ENCODE results near the gene CENPV. TPM values are rescaled to one million over a fixed set of nuclear protein-coding genes. Genes with fewer than 3 reads are reported as not detected.

CENPV gene
- total and polyA plus RNA-seq, 2 donors (not counting 3 experiments of a cell fraction or from before 2014, with no cell fraction given), result 38.2 to 41.6 TPM

GRCh38 chr17:16381496-16381820 is 28.2 kb upstream of the CENPV start:
- intact Hi-C loops (cut with micrococcal nuclease) (loop anchor here (1.0 kb wide), 1 partner anchor 58 kb away; no protein-coding TSS in a partner anchor), dilution Hi-C loops (cut with MboI; ENCODE audit: extremely low pct_ligation_motif_present, low sequenced_read_pairs) (no loop called here)
- FAIRE-seq, result no peak
- H3K27me3 ChIP-seq (ENCODE audit: control insufficient read depth in 2 of 2, insufficient read depth in 2 of 2, low read length in 2 of 2), result no peaks in the 10 kb centered on the region
- no TSS peak for BruUV-seq (replicated peaks)
- H3K4me3 ChIP-seq (replicated peaks in 1 of 3; ENCODE audit: insufficient read depth in 1 of 3, low read depth in 1 of 3, low read length in 3 of 3), result peak overlapping the region; percentile 65 to 90 (median 88)
- POLR2A ChIA-PET, result interaction anchor here (0.9 to 2.4 kb wide), 13 partner anchors 16 to 873 kb away, joined by 3 to 52 read pairs (median 9); partner anchors contain the start of gene CENPV
- TF ChIP-seq EZH2 (IDR thresholded peaks at IDR 0.05; ENCODE audit: borderline replicate concordance, low read depth, low read length, severe bottlenecking) (no peak), MYC (IDR thresholded peaks at IDR 0.05; ENCODE audit: low read depth, low read length) (no peak), CTCF (IDR thresholded peaks at IDR 0.05; ENCODE audit: extremely low read depth in 1 of 2, insufficient read depth in 1 of 2, low read depth in 1 of 2, low read length in 2 of 2) (no peak), POLR2AphosphoS5 (IDR thresholded peaks at IDR 0.05; ENCODE audit: insufficient read depth, low read depth, low read length) (no peak), POLR2A (IDR thresholded peaks at IDR 0.05; ENCODE audit: low read depth, low read length) (no peak), FOS (IDR thresholded peaks at IDR 0.05; ENCODE audit: borderline replicate concordance, insufficient read depth, low read length) (no peak), GATA2 (IDR thresholded peaks at IDR 0.05; ENCODE audit: insufficient read depth, insufficient read length, low read depth, low read length) (no peak), JUN (IDR thresholded peaks at IDR 0.05; ENCODE audit: borderline replicate concordance, insufficient read depth, insufficient read length, low read depth) (no peak), MAX (IDR thresholded peaks at IDR 0.05; ENCODE audit: insufficient read depth, insufficient read length) (no peak)
- H3K27ac ChIP-seq (ENCODE audit: insufficient read depth, low read depth, low read length), result peak overlapping the region; percentile 97
- peaks cover 0 to 12% of the 10 kb centered on the region in 2 experiments for H3K36me3 ChIP-seq (ENCODE audit: control insufficient read depth in 2 of 2, extremely low read depth in 1 of 2, insufficient read depth in 2 of 2, low read length in 2 of 2)
- H3K9ac ChIP-seq (replicated peaks; ENCODE audit: extremely low read depth, insufficient read depth, low read length), result peak overlapping the region; percentile 97
- H3K4me2 ChIP-seq (ENCODE audit: insufficient read depth, low read length), result peak overlapping the region; percentile 91
- no peaks in the 10 kb centered on the region for H3K9me3 ChIP-seq (replicated peaks; ENCODE audit: control insufficient read depth, insufficient read depth, low read length)
- H3K4me1 ChIP-seq (ENCODE audit: control insufficient read depth, extremely low read depth, insufficient read depth, low read length), result peaks cover 4% of the 10 kb centered on the region
- CTCF ChIA-PET, result interaction anchor here (1.3 to 2.2 kb wide), 3 partner anchors 18 to 47 kb away, joined by 3 to 15 read pairs (median 7); partner anchors contain the start of gene CENPV
- no peak for DNase-seq (ENCODE audit: low read depth, low spot score)
- H4K20me1 ChIP-seq (replicated peaks; ENCODE audit: control insufficient read depth, extremely low read depth, insufficient read depth, low read length), result no peaks in the 10 kb centered on the region
- H2AFZ ChIP-seq (ENCODE audit: low read depth, low read length), result no peak overlapping the region
- H3K9me1 ChIP-seq (replicated peaks; ENCODE audit: control insufficient read depth, extremely low read depth, insufficient read depth, low read length), result no peaks in the 10 kb centered on the region
- H3K79me2 ChIP-seq (ENCODE audit: control insufficient read depth, insufficient read depth, low read length), result peaks cover 24% of the 10 kb centered on the region
